Erythroblast (primary cell): Measurements from ENCODE around the gene LILRB2.
"Not testable (repeated sequence)": the region's sequence is repeated elsewhere in the genome, so short reads cannot be mapped to it uniquely, and the experiment has no call there.

Experiments used
- DNase-seq, 2 experiments: peaks; one replicate each; lab custom pipeline; 2025; lab: John Stamatoyannopoulos, UW
- GATA1 ChIP-seq: IDR thresholded peaks from 2 replicates; pipeline ENCODE4 v1.6.1; 2011; ENCODE audit warnings: low read depth, mild to moderate bottlenecking, control low read depth, low read length, moderate library complexity
- POLR2A ChIP-seq: IDR thresholded peaks from 2 replicates; pipeline ENCODE4 v1.6.1; 2011; ENCODE audit warnings: mild to moderate bottlenecking, low read length

Gene LILRB2

DNA sequence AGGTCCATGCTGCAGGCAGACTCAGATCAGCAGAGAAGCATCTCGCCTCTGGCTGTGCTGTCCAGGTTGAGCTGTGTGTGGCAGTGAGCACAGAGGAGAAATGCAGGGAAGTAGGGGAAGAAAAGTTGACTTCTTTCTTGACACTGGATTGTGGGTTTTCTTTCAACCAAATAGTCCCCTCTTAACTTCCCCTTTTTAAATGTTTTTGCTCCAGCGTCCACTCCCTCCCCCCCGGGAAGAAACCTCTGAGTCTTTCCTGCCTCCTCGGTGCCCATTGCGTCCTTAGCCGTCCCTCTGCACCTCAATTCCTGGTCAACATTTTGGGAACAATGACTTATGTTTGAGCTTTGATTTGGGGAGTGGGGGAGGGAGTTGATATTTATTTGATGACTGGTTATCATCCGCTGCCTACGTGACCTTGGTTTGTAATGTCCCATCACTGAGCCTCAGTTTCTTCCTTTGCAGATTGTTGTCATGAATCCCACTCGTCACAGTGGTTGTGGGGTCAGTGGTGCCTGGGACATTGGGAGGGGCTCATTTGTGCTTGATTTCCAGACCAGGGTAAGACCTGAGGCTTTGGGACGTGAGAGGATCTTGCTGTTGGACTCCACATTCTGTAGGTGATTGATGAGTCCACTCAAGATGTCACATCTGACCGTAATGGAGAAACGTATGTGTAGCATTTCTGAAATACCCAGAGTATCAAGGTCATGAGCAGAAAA is at the start of gene LILRB2:
LILRB2 (minus strand) TSS at position 104 of the 722 bp plus-strand sequence. CDS start 614 bp downstream, outside the sequence.
- DNase-seq = no peak
- no peak for TF ChIP-seq GATA1
- TF ChIP-seq POLR2A = no peak

DNA sequence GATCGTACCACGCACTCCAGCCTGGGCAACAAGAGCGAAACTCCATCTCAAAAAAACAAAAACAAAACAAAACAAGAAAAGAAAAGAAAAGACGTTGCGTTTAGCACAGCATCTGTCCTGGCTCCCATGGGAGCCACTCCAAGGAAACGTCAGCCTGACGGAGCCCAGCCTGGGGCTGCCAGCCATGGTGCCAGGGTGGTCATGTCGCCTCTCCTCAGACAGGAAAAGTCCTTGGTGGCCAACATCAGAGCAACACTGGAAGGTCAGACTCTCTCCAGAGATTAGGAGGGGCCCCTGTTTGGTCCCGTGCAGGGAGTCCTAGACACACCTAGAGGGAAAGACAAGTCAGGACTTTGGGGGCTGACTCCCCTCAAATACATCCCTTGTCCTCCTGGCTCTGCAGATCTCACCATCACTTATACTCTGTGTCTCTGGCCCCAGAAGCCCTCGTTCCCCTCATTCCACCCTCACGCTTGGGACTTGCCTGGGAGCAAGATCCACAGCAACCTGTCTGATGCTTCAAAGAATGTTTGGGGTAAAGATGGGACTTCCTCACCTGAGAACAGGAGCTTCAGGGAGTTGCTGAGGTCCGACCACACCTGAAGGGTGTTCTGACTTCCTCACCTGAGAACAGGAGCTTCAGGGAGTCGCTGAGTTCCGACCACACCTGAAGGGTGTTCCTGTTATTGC is 48.7 kb upstream of the LILRB2 start:
- no peak for TF ChIP-seq GATA1
- no peak for TF ChIP-seq POLR2A
- no peak for DNase-seq

DNA sequence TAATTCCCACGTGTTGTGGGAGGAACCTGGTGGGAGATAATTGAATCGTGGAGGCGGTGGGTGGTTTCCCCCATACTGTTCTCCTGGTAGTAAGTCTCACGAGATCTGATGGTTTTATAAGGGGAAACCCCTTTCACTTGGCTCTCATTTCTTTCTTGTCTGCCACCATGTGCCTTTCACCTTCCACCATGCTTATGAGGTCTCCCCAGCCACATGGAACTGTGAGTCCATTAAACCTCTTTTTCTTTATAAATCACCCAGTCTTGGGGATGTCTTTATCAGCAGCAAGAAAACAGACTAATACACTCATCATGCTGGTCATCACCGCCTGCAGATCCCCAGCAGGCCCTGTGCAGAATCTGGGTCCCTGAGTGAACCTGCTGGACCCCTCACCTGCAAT is 47.9 kb upstream of the LILRB2 start:
- not testable (repeated sequence) for DNase-seq

DNA sequence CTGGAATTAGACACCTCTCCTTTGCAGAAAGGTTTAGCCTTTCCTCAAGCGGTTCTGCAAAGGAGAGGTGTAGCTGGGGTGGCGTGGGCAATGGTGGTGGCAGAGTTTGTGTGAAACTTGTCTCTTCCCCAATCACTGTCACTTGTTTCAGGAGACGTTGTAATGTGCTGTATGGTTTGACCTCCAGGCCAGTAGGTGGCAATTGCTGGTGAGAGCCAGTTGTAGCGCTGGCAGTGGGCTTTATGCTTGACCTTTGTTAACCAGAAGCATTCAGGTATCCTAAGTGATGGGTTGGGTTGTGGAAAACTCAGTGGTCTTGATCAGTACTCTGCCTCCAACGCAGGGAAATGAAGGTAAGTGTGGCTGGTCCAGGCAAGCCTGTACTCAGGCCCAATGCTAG is 44.7 kb upstream of the LILRB2 start:
- no peak for DNase-seq
- no peak for TF ChIP-seq GATA1
- TF ChIP-seq POLR2A = no peak

DNA sequence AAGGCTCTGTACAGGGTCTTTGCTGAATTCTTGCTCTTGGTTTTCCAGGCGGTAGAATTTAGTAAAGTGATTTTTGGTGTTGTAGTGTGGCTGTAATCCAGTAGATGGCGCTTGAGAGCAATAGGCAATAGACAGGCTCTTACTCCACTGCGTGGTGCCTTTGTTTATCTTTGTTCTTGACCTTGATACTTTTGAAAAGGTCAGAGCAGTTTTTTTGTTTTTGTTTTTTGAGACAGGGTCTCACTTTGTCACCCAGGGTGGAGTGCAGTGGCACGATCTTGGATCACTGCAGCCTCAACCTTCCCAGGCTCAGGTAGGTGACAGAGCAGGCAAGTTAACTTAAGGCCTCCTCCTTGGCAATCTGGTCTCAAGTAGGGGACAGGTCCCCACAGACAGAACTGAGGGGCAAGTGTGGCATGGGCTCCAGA is 44.3 kb upstream of the LILRB2 start:
- TF ChIP-seq POLR2A = no peak
- no peak for TF ChIP-seq GATA1

DNA sequence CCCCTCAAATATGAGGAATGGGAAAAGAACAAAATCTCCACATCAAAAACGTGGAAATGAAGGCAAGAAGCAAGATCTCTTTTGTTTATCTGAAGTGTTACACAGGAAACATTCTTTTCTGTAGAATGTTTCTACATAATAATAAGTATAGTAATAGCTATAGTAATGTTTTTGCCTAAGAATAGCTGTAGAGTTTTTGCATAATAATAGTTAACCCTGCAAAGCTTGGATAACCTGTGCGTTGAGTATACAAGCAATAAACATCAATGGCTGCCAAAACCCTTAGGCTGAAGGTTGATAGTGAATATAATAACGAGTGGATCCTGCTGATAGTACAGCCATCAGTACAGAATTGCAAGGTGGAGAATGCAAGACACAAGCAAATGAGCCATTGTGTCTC is 43.2 kb upstream of the LILRB2 start:
- TF ChIP-seq POLR2A = no peak
- no peak for TF ChIP-seq GATA1
- DNase-seq = no peak

More for the DNA sequence above, 44.3 kb upstream of the LILRB2 start:
- DNase-seq = peak; percentile 33 to 67

- DNase-seq = not testable (repeated sequence)
These were observed 42.0 kb upstream of the LILRB2 start for GRCh38 chr19:54322934-54323333.

GRCh38 chr19:54322295-54322694 is 41.4 kb upstream of the LILRB2 start:
- not testable (repeated sequence) for DNase-seq

- TF ChIP-seq GATA1 (no peak), POLR2A (no peak)
- no peak for DNase-seq
These were observed 39.2 kb upstream of the LILRB2 start for GRCh38 chr19:54319892-54320670.

DNA sequence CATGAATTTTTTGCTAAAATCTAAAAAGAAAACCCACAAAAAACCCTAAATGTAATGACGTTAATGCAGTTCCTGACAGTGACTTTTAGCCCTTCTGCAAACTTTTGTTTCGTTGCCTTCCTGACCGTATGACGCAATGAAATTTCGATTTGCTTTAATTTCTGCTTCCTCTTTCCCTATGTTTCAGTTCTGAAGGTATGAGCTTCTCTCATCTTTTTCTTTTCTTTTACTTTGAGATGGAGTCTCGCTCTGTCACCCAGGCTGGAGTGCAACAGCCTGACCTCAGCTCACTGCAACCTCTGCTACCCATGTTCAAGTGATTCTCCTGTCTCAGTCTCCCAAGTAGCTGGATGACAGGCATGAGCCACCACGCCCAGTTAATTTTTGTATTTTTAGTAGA is 38.1 kb upstream of the LILRB2 start:
- TF ChIP-seq POLR2A (no peak), GATA1 (no peak)
- DNase-seq = no peak

DNA sequence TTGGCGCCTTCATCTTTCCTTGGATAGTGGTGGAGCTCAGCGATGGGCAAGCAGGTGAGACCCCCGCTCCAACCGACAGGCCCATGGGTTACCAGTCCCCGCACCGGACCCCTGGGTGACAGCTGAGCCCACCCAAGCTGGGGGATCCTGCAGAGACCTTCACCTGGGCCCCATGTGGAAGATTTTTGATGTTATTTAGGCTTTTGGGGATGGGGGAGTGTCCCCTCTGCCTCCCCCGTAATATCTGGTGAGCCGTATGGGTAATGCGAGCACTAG is 37.0 kb upstream of the LILRB2 start:
- DNase-seq = no peak
- TF ChIP-seq POLR2A (no peak), GATA1 (no peak)

DNA sequence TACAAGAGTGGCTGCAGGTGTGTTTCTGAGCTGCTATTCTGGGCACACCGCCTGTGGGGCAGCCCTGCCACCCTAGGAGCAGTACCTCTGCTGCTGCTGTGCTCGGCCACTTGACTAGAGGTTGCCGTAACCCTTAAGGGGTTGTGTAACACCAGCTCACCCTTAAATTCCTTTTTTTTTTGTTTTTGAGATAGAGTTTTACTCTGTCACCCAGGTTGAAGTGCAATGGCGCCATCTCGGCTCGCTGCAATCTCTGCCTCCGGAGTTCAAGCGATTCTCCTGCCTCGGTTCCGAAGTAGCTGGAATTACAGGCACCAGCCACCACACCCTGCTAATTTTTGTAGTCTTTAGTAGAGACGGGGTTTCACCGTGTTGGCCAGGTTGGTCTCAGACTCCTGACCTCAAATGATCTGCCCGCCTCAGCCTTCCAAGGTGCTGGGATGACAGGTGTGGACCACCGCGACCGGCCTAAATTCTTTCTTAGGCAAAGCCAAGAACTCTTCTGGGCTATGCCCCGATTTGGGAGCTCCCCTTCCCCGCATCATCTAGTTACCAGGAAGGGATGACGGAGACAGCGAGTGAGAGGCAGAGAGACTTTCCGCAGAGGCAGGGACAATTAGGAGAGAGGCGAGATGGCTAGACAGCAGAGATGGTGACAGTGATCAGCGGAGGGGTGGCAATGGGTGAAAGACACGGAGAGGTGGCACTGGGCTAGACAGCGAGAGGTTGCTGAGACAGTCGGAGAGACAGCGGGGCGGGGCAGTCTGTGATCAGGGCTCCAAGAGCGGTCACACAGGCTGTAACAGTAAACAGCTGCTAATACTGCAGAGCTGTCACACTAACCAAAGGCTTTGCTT is 36.4 kb upstream of the LILRB2 start:
- DNase-seq = no peak
- no peak for TF ChIP-seq GATA1
- no peak for TF ChIP-seq POLR2A

DNA sequence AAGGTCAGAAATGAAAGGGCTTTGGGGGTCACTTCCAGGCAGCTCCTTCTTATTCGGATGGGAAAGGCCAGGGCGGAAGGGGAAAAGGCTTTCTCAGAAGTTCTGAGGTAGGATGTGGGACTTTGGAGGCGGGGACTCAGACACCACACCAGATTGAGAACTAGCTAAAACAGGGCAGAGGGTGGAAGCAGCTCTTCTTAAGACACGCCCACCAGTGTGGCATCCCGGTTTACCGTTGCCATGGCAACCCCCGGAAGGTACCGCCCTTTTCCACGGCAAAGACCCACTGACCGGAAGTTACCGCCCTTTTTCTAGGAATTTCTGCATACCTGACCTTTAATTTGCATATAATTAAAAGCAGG is 35.8 kb upstream of the LILRB2 start:
- TF ChIP-seq GATA1 (no peak), POLR2A (no peak)
- DNase-seq = peak in 1 of 2 experiments; percentile 2

GRCh38 chr19:54315956-54316355 is 35.0 kb upstream of the LILRB2 start:
- no peak for DNase-seq

More at GRCh38 chr19:54315956-54316355, 35.0 kb upstream of the LILRB2 start:
- no peak for TF ChIP-seq POLR2A
- TF ChIP-seq GATA1 = no peak
